Small intestine (tissue), 7 donors: ENCODE measurements around the gene TBL3. TPM values are rescaled to one million over a fixed set of nuclear protein-coding genes. Genes with fewer than 3 reads are reported as not detected.
A peak's percentile ranks its signal among the peaks of the same experiment; 100 is the strongest.

ENCODE experiments used
- DNase-seq, 2 donors: peaks; one replicate each; pipeline versions ENCODE4 v3.0.0 to v3.0.0-alpha.2; 2013
- FAIRE-seq: peaks from 2 replicates; lab custom pipeline; 2012; peaks lifted over from hg19 to GRCh38; lab: Jason Lieb, UNC
- H3K27ac ChIP-seq, 3 donors: one replicate each; pipeline ENCODE4 v1.5.1; 2013; ENCODE audit warnings: low read length in 2 of 3, mild to moderate bottlenecking in 2 of 3, control low read depth in 1 of 3, inconsistent platforms in 1 of 3, low read depth in 1 of 3, moderate library complexity in 1 of 3
- H3K27me3 ChIP-seq, 3 donors: one replicate each; pipeline ENCODE4 v1.6.1; 2013; ENCODE audit warnings: low read length in 3 of 3, inconsistent platforms in 1 of 3; ENCODE audit not compliant: control insufficient read depth in 3 of 3, insufficient read depth in 3 of 3
- H3K36me3 ChIP-seq, 3 donors: one replicate each; pipeline ENCODE4 v1.6.1; 2013; ENCODE audit warnings: low read length in 3 of 3, inconsistent platforms in 1 of 3, low read depth in 1 of 3, mild to moderate bottlenecking in 1 of 3, moderate library complexity in 1 of 3; ENCODE audit not compliant: control insufficient read depth in 3 of 3, insufficient read depth in 2 of 3
- H3K4me1 ChIP-seq, 3 donors: one replicate each; pipeline ENCODE4 v1.6.1; 2013; ENCODE audit warnings: low read length in 2 of 3, inconsistent platforms in 1 of 3, low read depth in 1 of 3, mild to moderate bottlenecking in 1 of 3, moderate library complexity in 1 of 3; ENCODE audit not compliant: control insufficient read depth in 3 of 3, insufficient read depth in 2 of 3
- H3K4me3 ChIP-seq, 3 donors: one replicate each; pipeline ENCODE4 v1.5.1; 2013; ENCODE audit warnings: low read length in 3 of 3, control low read depth in 1 of 3, inconsistent platforms in 1 of 3, low read depth in 1 of 3, mild to moderate bottlenecking in 1 of 3, moderate library complexity in 1 of 3
- H3K9me3 ChIP-seq, 2 donors: one replicate each; pipeline ENCODE4 v1.6.1; 2013; ENCODE audit warnings: low read depth in 1 of 2, low read length in 1 of 2; ENCODE audit not compliant: control insufficient read depth in 2 of 2, insufficient read depth in 1 of 2
- WGBS, 3 donors: extraction: QIAGEN DNeasy Blood & Tissue Kit; methylation state at CpG; one replicate each; pipeline ENCODE4 v1.1.7; 2013; 5-methylcytosine and 5-hydroxymethylcytosine counted together
- polyA plus RNA-seq, 4 donors: library from polyadenylated mRNA; stranded (reverse) in 3 of 4; unstranded in 1 of 4; fragments of 200-250 nt in 3 of 4; fragments of 120-200 nt in 1 of 4; gene quantifications; one replicate each; pipeline versions ENCODE4 v1.2.1 to v1.2.3, GENCODE V29; 2013
- donor health status: healthy with polysubstance abuse.
- donor health status: control.
- donor health status: control.
- donor health status: Bipolar disorder and iron deficiency.
- donor health status: healthy.

TBL3 gene
- polyA plus RNA-seq, 4 donors = 34.1 to 49.7 (median 45.6) TPM

GRCh38 chr16:2015117-2015946 is 43.5 kb downstream of the TBL3 start:
- Histone ChIP-seq H3K4me3 (no peak overlapping the region), H3K36me3 (no peaks in the 10 kb centered on the region), H3K9me3 (no peaks in the 10 kb centered on the region), H3K4me1 (peaks cover 0 to 20% (median 2%) of the 10 kb centered on the region in 3 donors), H3K27ac (peak overlapping the region in 2 of 3 donors; percentile 71 to 76), H3K27me3 (peaks cover 0 to 21% (median 10%) of the 10 kb centered on the region in 3 donors)
- FAIRE-seq (no peak), DNase-seq (peak; percentile 88 to 89)
- 39 to 66% (median 49%) methylated on average over 24 of the region's 24 CpGs for WGBS, 3 donors

DNA sequence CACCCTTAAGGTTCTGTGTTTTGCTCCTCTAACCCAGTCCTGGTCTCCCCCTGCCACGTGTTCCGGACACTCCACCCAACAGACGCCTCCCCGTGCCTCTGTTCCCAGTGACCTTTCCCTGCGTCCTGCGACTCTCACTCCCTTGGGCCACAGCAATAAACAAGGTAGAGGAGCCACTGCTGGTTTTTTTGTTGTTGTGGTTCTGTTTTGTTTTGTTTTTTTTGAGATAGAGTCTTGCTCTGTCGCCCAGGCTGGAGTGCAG is 44.0 kb downstream of the TBL3 start:
- no peak overlapping the region for H3K4me3 ChIP-seq
- WGBS, 3 donors = 71 to 85% (median 83%) methylated on average over 7 of the region's 7 CpGs
- no peaks in the 10 kb centered on the region for H3K9me3 ChIP-seq
- H3K27me3 ChIP-seq = peaks cover 0 to 26% (median 15%) of the 10 kb centered on the region in 3 donors
- no peak for FAIRE-seq
- H3K36me3 ChIP-seq = no peaks in the 10 kb centered on the region
- no peak for DNase-seq
- peaks cover 0 to 21% (median 0%) of the 10 kb centered on the region in 3 donors for H3K4me1 ChIP-seq
- peak overlapping the region in 2 of 3 donors; percentile 71 to 76 for H3K27ac ChIP-seq

DNA sequence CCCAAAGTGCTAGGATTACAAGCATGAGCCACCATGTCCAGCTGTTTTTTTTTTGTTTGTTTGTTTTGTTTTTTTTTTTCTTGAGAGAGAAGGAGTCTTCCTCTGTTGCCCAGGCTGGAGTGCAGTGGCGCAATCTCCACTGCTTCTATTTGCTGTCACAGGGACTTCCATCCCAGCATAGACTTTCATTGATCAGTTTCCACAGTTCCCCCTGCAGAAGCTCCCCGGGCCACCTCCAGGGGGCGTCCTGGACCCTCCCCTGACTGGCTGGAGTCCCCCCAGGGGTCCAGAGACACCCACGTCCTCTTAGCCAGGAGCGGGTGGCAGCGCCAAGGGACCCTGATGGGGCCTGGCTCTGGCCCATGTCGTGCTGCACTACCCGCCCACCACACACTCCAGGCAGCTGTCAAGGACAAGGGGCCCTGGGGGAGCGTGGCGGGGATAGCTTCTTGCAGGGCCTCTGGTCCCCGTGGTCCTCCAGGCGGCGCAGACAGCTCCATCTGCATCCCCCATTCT is 44.6 kb downstream of the TBL3 start:
- FAIRE-seq = no peak
- WGBS, 3 donors = 42 to 64% (median 57%) methylated on average over 11 to 13 of the region's 13 CpGs
- no peak for DNase-seq
- H3K4me3 ChIP-seq = no peak overlapping the region
- H3K27ac ChIP-seq = no peak overlapping the region
- peaks cover 0 to 31% (median 17%) of the 10 kb centered on the region in 3 donors for H3K27me3 ChIP-seq
- H3K9me3 ChIP-seq = no peaks in the 10 kb centered on the region
- peaks cover 0 to 22% (median 0%) of the 10 kb centered on the region in 3 donors for H3K4me1 ChIP-seq
- H3K36me3 ChIP-seq = no peaks in the 10 kb centered on the region

DNA sequence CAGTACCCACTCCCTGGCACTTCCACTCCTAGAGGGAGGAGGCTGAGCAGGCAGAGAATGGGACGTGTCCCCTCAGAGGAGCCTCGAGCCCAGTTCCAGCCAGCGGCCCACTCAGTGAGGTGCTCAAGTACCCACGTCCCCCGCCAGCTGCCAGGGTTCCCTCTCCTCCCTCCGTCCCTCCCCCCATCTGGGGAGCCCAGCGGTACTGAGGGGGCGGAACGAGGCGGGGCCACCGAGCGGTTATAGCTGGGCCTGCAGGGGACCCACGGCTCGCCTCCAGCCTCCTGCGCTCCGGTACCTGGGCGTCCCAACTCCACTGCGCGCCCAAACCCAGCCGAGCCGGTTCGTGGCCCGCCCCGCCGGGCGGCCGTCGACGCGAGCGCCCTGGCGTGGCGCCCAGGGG is 47.7 kb downstream of the TBL3 start, which contains the start of gene NPW:
Gene NPW (plus strand): TSS at position 268 of the 403 bp plus-strand sequence.
- Histone ChIP-seq H3K4me1 (peaks cover 0 to 38% (median 0%) of the 10 kb centered on the region in 3 donors), H3K4me3 (no peak within 1 kb of the TSS), H3K27me3 (peaks cover 0 to 39% (median 17%) of the 10 kb centered on the region in 3 donors), H3K27ac (no peak within 1 kb of the TSS), H3K9me3 (no peaks in the 10 kb centered on the region), H3K36me3 (no peaks in the 10 kb centered on the region)
- WGBS, 3 donors = 1 to 2% (median 1%) methylated on average over 29 to 33 of the region's 33 CpGs
- DNase-seq (peak in 1 of 2 donors; percentile 45), FAIRE-seq (no peak)

- peaks cover 0 to 43% (median 17%) of the 10 kb centered on the region in 3 donors for H3K27me3 ChIP-seq
- no peaks in the 10 kb centered on the region for H3K9me3 ChIP-seq
- no peaks in the 10 kb centered on the region for H3K36me3 ChIP-seq
- 1 to 2% (median 1%) methylated on average over 81 to 96 of the region's 96 CpGs for WGBS, 3 donors
- H3K4me1 ChIP-seq = peaks cover 0 to 33% (median 0%) of the 10 kb centered on the region in 3 donors
- H3K27ac ChIP-seq = no peak overlapping the region
- no peak overlapping the region for H3K4me3 ChIP-seq
- DNase-seq (peak in 1 of 2 donors; percentile 56), FAIRE-seq (no peak)
Measured at GRCh38 chr16:2019921-2020831, 48.3 kb downstream of the TBL3 start.

- peaks cover 0 to 56% (median 17%) of the 10 kb centered on the region in 3 donors for H3K27me3 ChIP-seq
- H3K36me3 ChIP-seq = no peaks in the 10 kb centered on the region
- 3 to 4% (median 4%) methylated on average over 13 to 14 of the region's 14 CpGs for WGBS, 3 donors
- DNase-seq (no peak), FAIRE-seq (no peak)
- peak overlapping the region in 1 of 3 donors; percentile 11 for H3K4me3 ChIP-seq
- peaks cover 0 to 35% (median 2%) of the 10 kb centered on the region in 3 donors for H3K4me1 ChIP-seq
- H3K9me3 ChIP-seq = no peaks in the 10 kb centered on the region
- H3K27ac ChIP-seq = peak overlapping the region in 1 of 3 donors; percentile 90
Measured at GRCh38 chr16:2022723-2023091, 50.9 kb downstream of the TBL3 start.

DNA sequence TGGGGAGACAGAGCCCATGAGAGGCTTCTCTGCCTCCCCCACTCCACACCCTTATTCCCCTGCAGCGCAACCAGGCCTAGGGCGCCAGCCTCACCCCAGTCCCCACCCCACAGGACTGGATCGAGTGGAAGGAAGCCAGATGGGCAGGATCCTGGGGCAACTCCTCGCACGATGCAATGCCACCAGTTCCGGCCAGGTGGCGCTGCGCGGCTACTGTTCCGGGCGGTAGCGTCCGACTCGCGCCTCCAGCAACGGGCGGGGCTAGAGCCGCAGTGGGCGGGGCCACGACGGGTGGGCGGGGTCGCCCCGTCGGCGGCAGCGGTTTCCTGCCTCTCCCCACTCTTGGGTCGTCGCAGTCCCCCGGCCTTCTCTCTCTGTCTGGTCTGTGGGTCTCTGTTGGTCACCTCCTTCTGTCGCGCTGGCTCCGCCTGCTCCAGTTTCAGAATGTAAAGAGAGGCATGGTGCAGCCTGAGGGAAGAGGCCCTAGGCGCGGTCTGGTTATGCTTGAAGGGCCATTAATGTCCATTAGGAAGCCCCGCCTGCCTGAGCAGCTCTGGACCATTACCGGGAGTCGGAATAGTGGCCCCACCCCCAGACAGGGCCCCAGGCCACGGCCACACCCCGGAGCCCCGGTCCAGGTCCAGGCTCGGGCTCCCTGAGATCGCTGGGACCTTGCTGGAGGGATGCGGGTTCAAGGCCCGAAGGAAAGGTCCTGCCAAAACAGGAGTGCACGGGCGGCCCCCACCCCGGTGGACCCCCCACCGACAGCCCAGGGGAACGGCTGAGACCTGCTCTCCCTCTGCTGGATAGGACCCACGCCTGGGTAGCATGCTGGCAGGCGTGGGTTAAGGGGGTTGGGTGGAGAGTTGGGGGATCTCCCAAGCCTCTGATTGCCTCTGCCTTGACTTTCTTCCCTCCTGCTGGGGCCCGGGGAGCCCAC is 51.5 kb downstream of the TBL3 start:
- Histone ChIP-seq H3K4me3 (peak overlapping the region in 2 of 3 donors; percentile 29 to 45), H3K27ac (peak overlapping the region; percentile 61 to 90 (median 86)), H3K27me3 (peaks cover 0 to 57% (median 17%) of the 10 kb centered on the region in 3 donors), H3K36me3 (peaks cover 0 to 3% (median 0%) of the 10 kb centered on the region in 3 donors), H3K9me3 (no peaks in the 10 kb centered on the region), H3K4me1 (peaks cover 0 to 36% (median 2%) of the 10 kb centered on the region in 3 donors)
- FAIRE-seq = no peak
- WGBS, 3 donors = 8 to 12% (median 11%) methylated on average over 49 to 53 of the region's 53 CpGs
- DNase-seq = peak; percentile 91 to 96
